Activated B cell treated with CpG ODN at 0.5 μM for 24 hours (primary cell): Measurements from ENCODE around the gene DPEP3. TPM values are rescaled to one million over a fixed set of nuclear protein-coding genes. Genes with fewer than 3 reads are reported as not detected.

Experiments used
- ATAC-seq: fragments of 200-7000 bp; cut with Tn5 transposase; one replicate; pipeline ENCODE4 v1.10.0; 2021; ENCODE audit warnings: low read depth, mild to moderate bottlenecking, moderate library complexity
- CTCF ChIA-PET: fragments of 350-600 bp; sonication (Branson Sonifier 250); formaldehyde crosslinking; loops from one replicate; lab custom pipeline; 2021; ENCODE audit warnings: antibody characterized with exemption; lab: Charles Lee
- POLR2A ChIA-PET: fragments of 350-600 bp; sonication (Branson Sonifier 250); formaldehyde crosslinking; loops from one replicate; lab custom pipeline; 2021; ENCODE audit warnings: antibody characterized with exemption; lab: Charles Lee
- DNase-seq: peaks from one replicate; pipeline ENCODE4 v3.0.0; 2022
- H3K27ac Mint-ChIP-seq: one replicate; pipeline ENCODE4 v1.8.0; 2020; ENCODE audit warnings: mixed read lengths
- H3K27me3 Mint-ChIP-seq: one replicate; pipeline ENCODE4 v1.8.0; 2021; ENCODE audit warnings: mixed read lengths
- H3K36me3 Mint-ChIP-seq: one replicate; pipeline ENCODE4 v1.8.0; 2021; ENCODE audit warnings: low read depth, mixed read lengths
- H3K4me1 Mint-ChIP-seq: one replicate; pipeline ENCODE4 v1.8.0; 2021; ENCODE audit warnings: mixed read lengths
- H3K4me3 Mint-ChIP-seq: one replicate; pipeline ENCODE4 v1.8.0; 2020; ENCODE audit warnings: mild to moderate bottlenecking, mixed read lengths
- H3K9me3 Mint-ChIP-seq: one replicate; pipeline ENCODE4 v1.8.0; 2020; ENCODE audit warnings: mixed read lengths
- intact Hi-C: fragments of 100-400 bp; cut with micrococcal nuclease; formaldehyde crosslinking; loops from one replicate; pipeline ENCODE4 v1.15.1; 2024
- total RNA-seq: library from RNA; stranded (reverse); gene quantifications from 2 replicates; pipeline ENCODE4 v1.2.3, GENCODE V29; 2022
- TF ChIP-seq, protein P1 (sequence below): fragments of 200-600 bp; IDR thresholded peaks from one replicate; pipeline ENCODE4 v1.8.0; 2022; ENCODE audit warnings: antibody characterized with exemption, mild to moderate bottlenecking

DPEP3 gene
- total RNA-seq, 1 donor from 2014 or later: 0.38 TPM

DNA sequence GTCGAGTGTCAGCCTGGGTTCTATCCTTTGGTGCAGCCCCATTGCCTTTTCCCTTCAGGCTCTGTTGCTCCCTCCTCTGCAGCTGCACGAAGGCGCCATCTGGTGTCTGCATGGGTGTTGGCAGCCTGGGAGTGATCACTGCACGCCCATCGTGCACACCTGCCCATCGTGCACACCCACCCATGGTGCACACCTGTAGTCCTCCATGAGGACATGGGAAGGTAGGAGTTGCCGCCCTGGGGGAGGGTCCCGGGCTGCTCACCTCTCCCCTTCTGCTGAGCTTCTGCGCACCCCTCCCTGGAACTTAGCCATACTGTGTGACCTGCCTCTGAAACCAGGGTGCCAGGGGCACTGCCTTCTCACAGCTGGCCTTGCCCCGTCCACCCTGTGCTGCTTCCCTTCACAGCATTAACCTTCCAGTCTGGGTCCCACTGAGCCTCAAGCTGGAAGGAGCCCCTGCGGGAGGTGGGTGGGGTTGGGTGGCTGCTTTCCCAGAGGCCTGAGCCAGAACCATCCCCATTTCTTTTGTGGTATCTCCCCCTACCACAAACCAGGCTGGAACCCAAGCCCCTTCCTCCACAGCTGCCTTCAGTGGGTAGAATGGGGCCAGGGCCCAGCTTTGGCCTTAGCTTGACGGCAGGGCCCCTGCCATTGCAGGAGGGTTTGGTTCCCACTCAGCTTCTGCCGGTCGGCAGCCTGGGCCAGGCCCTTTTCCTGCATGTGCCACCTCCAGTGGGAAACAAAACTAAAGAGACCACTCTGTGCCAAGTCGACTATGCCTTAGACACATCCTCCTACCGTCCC, 51.5 kb downstream of the DPEP3 start:
- H3K4me1 Mint-ChIP-seq: peaks cover 36% of the 10 kb centered on the region
- ChIA-PET POLR2A (interaction anchor here (0.6 to 0.8 kb wide), 3 partner anchors 8 to 163 kb away, joined by 3 to 4 read pairs (median 3); partner anchors contain the start of gene PSMB10), CTCF (interaction anchor here (0.7 to 2.3 kb wide), 10 partner anchors 10 to 447 kb away, joined by 3 to 12 read pairs (median 3); partner anchors contain the start of gene ATP6V0D1)
- H3K27me3 Mint-ChIP-seq: no peaks in the 10 kb centered on the region
- peak; percentile 90 for ATAC-seq
- peaks cover 52% of the 10 kb centered on the region for H3K36me3 Mint-ChIP-seq
- DNase-seq: peak; percentile 64
- TF ChIP-seq, protein P1, sequence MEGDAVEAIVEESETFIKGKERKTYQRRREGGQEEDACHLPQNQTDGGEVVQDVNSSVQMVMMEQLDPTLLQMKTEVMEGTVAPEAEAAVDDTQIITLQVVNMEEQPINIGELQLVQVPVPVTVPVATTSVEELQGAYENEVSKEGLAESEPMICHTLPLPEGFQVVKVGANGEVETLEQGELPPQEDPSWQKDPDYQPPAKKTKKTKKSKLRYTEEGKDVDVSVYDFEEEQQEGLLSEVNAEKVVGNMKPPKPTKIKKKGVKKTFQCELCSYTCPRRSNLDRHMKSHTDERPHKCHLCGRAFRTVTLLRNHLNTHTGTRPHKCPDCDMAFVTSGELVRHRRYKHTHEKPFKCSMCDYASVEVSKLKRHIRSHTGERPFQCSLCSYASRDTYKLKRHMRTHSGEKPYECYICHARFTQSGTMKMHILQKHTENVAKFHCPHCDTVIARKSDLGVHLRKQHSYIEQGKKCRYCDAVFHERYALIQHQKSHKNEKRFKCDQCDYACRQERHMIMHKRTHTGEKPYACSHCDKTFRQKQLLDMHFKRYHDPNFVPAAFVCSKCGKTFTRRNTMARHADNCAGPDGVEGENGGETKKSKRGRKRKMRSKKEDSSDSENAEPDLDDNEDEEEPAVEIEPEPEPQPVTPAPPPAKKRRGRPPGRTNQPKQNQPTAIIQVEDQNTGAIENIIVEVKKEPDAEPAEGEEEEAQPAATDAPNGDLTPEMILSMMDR: peak; percentile 43
- no peaks in the 10 kb centered on the region for H3K9me3 Mint-ChIP-seq
- no peak overlapping the region for H3K4me3 Mint-ChIP-seq
- no peak overlapping the region for H3K27ac Mint-ChIP-seq
- intact Hi-C loops: loop anchor here (1.0 to 2.0 kb wide), 7 partner anchors 45 to 434 kb away; no protein-coding TSS in a partner anchor

DNA sequence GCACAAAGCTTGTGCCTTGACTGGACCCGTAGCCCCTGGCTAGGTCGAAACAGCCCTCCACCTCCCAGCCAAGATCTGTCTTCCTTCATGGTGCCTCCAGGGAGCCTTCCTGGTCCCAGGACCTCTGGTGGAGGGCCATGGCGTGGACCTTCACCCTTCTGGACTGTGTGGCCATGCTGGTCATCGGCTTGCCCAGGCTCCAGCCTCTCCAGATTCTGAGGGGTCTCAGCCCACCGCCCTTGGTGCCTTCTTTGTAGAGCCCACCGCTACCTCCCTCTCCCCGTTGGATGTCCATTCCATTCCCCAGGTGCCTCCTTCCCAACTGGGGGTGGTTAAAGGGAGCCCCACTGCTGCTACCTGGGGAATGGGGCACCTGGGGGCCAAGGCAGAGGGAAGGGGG, 52.2 kb downstream of the DPEP3 start:
- ChIA-PET POLR2A (interaction anchor here (0.6 kb wide), 2 partner anchors 8 to 164 kb away, joined by 3 read pairs; partner anchors contain the start of gene PSMB10), CTCF (interaction anchor here (0.9 to 2.3 kb wide), 9 partner anchors 9 to 447 kb away, joined by 3 to 12 read pairs (median 3); partner anchors contain the start of gene ATP6V0D1)
- H3K4me3 Mint-ChIP-seq: no peak overlapping the region
- intact Hi-C loops: loop anchor here (1.0 to 2.0 kb wide), 7 partner anchors 45 to 434 kb away; no protein-coding TSS in a partner anchor
- H3K9me3 Mint-ChIP-seq: no peaks in the 10 kb centered on the region
- H3K27me3 Mint-ChIP-seq: no peaks in the 10 kb centered on the region
- DNase-seq: no peak
- TF ChIP-seq, protein P1: no peak
- peaks cover 36% of the 10 kb centered on the region for H3K4me1 Mint-ChIP-seq
- no peak overlapping the region for H3K27ac Mint-ChIP-seq
- H3K36me3 Mint-ChIP-seq: peaks cover 48% of the 10 kb centered on the region
- ATAC-seq: no peak

DNA sequence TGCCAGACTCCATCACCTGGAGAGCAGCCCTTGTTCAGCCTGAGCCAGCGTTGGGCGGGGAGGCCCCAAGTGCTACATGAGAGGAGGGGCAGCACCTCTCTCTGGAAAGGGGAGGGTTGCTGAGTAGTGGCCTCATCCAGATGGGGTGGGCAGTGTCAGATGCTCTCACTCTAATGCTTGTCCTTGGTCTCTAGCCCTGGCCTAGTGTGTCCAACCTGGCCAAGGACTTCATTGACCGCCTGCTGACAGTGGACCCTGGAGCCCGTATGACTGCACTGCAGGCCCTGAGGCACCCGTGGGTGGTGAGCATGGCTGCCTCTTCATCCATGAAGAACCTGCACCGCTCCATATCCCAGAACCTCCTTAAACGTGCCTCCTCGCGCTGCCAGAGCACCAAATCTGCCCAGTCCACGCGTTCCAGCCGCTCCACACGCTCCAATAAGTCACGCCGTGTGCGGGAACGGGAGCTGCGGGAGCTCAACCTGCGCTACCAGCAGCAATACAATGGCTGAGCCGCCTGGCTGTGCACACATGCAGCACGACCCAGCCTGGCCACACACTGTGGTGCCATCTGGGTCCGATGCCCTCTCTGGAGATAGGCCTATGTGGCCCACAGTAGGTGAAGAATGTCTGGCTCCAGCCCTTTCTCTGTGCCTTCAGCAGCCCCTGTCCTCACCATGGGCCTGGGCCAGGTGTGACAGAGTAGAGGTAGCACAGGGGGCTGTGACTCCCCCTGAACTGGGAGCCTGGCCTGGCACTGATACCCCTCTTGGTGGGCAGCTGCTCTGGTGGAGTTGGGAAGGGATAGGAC, 53.0 kb downstream of the DPEP3 start:
- Mint-ChIP-seq H3K4me1 (peaks cover 35% of the 10 kb centered on the region), H3K36me3 (peaks cover 46% of the 10 kb centered on the region), H3K27me3 (no peaks in the 10 kb centered on the region), H3K4me3 (no peak overlapping the region), H3K27ac (no peak overlapping the region), H3K9me3 (no peaks in the 10 kb centered on the region)
- intact Hi-C loops: no loop called here
- CTCF ChIA-PET: interaction anchor here (1.0 to 3.1 kb wide), 5 partner anchors 9 to 113 kb away, joined by 3 to 12 read pairs (median 4); partner anchors contain the start of gene PSMB10
- POLR2A ChIA-PET: interaction anchor here (3.0 kb wide), 1 partner anchor 8 kb away, joined by 18 read pairs; the partner anchor contains the start of gene PSMB10
- ATAC-seq (no peak), DNase-seq (no peak)
- TF ChIP-seq, protein P1: no peak

DNA sequence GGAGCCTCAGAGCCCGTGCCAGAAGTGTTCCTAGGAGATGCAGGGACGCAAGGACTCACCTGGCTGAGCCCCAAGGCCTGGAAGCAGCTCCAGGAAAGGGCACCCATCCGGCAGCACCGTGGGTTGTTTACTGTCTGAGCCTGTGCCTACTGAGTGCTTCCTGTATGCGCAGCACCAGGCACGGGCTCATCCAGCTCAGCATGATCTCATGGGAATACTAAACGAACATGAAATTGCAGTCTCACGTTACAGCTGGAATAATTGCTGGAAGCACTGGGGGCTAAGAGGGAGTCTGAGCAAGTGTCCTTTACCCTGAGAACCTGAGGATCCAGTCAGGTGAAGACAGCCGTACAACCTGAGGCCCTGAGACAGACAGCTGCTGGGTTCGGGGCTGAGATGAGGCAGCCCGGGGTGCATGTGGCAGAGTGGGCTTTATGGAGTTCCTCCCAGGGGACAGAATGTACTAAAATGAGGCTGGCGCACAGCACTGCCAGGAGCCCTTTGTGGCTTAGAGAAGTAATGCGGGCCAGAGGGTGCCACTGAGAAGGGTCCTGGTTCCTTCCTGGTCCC, 54.0 kb downstream of the DPEP3 start:
- no peaks in the 10 kb centered on the region for H3K9me3 Mint-ChIP-seq
- TF ChIP-seq, protein P1: no peak
- no peaks in the 10 kb centered on the region for H3K27me3 Mint-ChIP-seq
- ATAC-seq (no peak), DNase-seq (no peak)
- ChIA-PET CTCF (interaction anchor here (1.0 to 3.1 kb wide), 4 partner anchors 11 to 114 kb away, joined by 3 to 11 read pairs (median 6); partner anchors contain the start of gene PSMB10), POLR2A (interaction anchor here (0.6 to 3.0 kb wide), 5 partner anchors 9 to 436 kb away, joined by 3 to 18 read pairs (median 4); partner anchors contain the start of genes PSKH1 and PSMB10)
- intact Hi-C loops: no loop called here
- peak overlapping the region; percentile 56 for H3K27ac Mint-ChIP-seq
- H3K4me3 Mint-ChIP-seq: no peak overlapping the region
- peaks cover 34% of the 10 kb centered on the region for H3K4me1 Mint-ChIP-seq
- peaks cover 41% of the 10 kb centered on the region for H3K36me3 Mint-ChIP-seq

Other genes with a start within 250 kb of the DPEP3 start
- 25.2 and 30.6 TPM in 2 replicates for gene RANBP10, start 173.9 kb downstream of the DPEP3 start, total RNA-seq
- 1.2 and 1.9 TPM in 2 replicates for gene TSNAXIP1, start 173.6 kb downstream of the DPEP3 start, total RNA-seq
- 24.2 and 24.9 TPM in 2 replicates for gene THAP11, start 138.2 kb downstream of the DPEP3 start, total RNA-seq
- gene NUTF2, start 133.6 kb downstream of the DPEP3 start, total RNA-seq: 99.0 and 99.7 TPM in 2 replicates
- gene CENPT, start 132.8 kb downstream of the DPEP3 start, total RNA-seq: 50.7 and 54.2 TPM in 2 replicates
- 71.5 TPM in 2 replicates for gene EDC4, start 107.4 kb downstream of the DPEP3 start, total RNA-seq
- 0.69 and 1.4 TPM in 2 replicates for gene NRN1L, start 95.6 kb downstream of the DPEP3 start, total RNA-seq
- 19.2 and 22.0 TPM in 2 replicates for gene PSKH1, start 87.2 kb downstream of the DPEP3 start, total RNA-seq
- gene CTRL, start 48.6 kb downstream of the DPEP3 start, total RNA-seq: 4.1 and 6.2 TPM in 2 replicates
- gene PSMB10, start 43.6 kb downstream of the DPEP3 start, total RNA-seq: 202 and 232 TPM in 2 replicates
- 15.8 and 17.0 TPM in 2 replicates for gene LCAT, start 36.4 kb downstream of the DPEP3 start, total RNA-seq
- 24.6 and 37.9 TPM in 2 replicates for gene SLC12A4, start 11.9 kb downstream of the DPEP3 start, total RNA-seq
- gene DPEP2, start 19.0 kb upstream of the DPEP3 start, total RNA-seq: 10.5 and 13.8 TPM in 2 replicates
- gene DPEP2NB, start 35.4 kb upstream of the DPEP3 start, total RNA-seq: not detected in 2 replicates
- 19.2 and 19.7 TPM in 2 replicates for gene DDX28, start 42.7 kb upstream of the DPEP3 start, total RNA-seq
- 54.2 and 62.0 TPM in 2 replicates for gene DUS2, start 42.8 kb upstream of the DPEP3 start, total RNA-seq
- 64.8 and 72.0 TPM in 2 replicates for gene NFATC3, start 104.9 kb upstream of the DPEP3 start, total RNA-seq